HEK293 (cell line): ENCODE data around the gene SLX9.

Experiments used
- GLI2 ChIP-seq: fragments of 450-650 bp; formaldehyde crosslinking; IDR thresholded peaks from 2 replicates; pipeline ENCODE4; 2017; ENCODE audit warnings: missing biosample characterization, missing genetic modification characterization, low read depth, borderline replicate concordance
- KLF8 ChIP-seq: fragments of 450-650 bp; formaldehyde crosslinking; IDR thresholded peaks from 2 replicates; pipeline ENCODE4 v1.5.1; 2016; ENCODE audit warnings: missing biosample characterization, missing genetic modification characterization
- PBX3 ChIP-seq: sonication (generic); formaldehyde crosslinking; IDR thresholded peaks from 2 replicates; pipeline ENCODE4 v1.8.1; 2022; ENCODE audit warnings: mild to moderate bottlenecking, moderate library complexity, missing genetic modification reagents
- SCRT1 ChIP-seq: fragments of 450-650 bp; formaldehyde crosslinking; IDR thresholded peaks from 2 replicates; pipeline ENCODE4 v1.5.1; 2016; ENCODE audit warnings: missing biosample characterization, missing genetic modification characterization, borderline replicate concordance
- ZBTB21 ChIP-seq: fragments of 450-650 bp; formaldehyde crosslinking; IDR thresholded peaks from 2 replicates; pipeline ENCODE4 v1.5.1; 2017; ENCODE audit warnings: missing biosample characterization, missing genetic modification characterization
- ZBTB7A ChIP-seq: fragments of 450-650 bp; formaldehyde crosslinking; IDR thresholded peaks from 2 replicates; pipeline ENCODE4 v1.5.1; 2016; ENCODE audit warnings: low read depth, missing biosample characterization, missing genetic modification characterization
- ZFP69B ChIP-seq: fragments of 450-650 bp; formaldehyde crosslinking; IDR thresholded peaks from 2 replicates; pipeline ENCODE4 v1.5.1; 2016; ENCODE audit warnings: missing biosample characterization, missing genetic modification characterization
- ZNF132 ChIP-seq: fragments of 450-650 bp; formaldehyde crosslinking; IDR thresholded peaks from 2 replicates; pipeline ENCODE4 v1.5.1; 2017; ENCODE audit warnings: missing biosample characterization, missing genetic modification characterization, borderline replicate concordance
- ZNF133 ChIP-seq: fragments of 450-650 bp; formaldehyde crosslinking; IDR thresholded peaks from 2 replicates; pipeline ENCODE4 v1.5.1; 2016; ENCODE audit warnings: missing biosample characterization, missing genetic modification characterization
- ZNF146 ChIP-seq: fragments of 450-650 bp; formaldehyde crosslinking; IDR thresholded peaks from 2 replicates; pipeline ENCODE4 v1.5.1; 2016; ENCODE audit warnings: missing biosample characterization, missing genetic modification characterization
- ZNF174 ChIP-seq: fragments of 450-650 bp; formaldehyde crosslinking; IDR thresholded peaks from 2 replicates; pipeline ENCODE4 v1.5.0; 2017; ENCODE audit warnings: missing biosample characterization, mild to moderate bottlenecking, missing genetic modification characterization
- ZNF19 ChIP-seq: fragments of 450-650 bp; formaldehyde crosslinking; IDR thresholded peaks from 2 replicates; pipeline ENCODE4; 2016; ENCODE audit warnings: missing biosample characterization, missing genetic modification characterization, low read depth
- ZNF2 ChIP-seq: fragments of 450-650 bp; formaldehyde crosslinking; IDR thresholded peaks from 2 replicates; pipeline ENCODE4 v1.5.1; 2016; ENCODE audit warnings: missing biosample characterization, missing genetic modification characterization
- ZNF350 ChIP-seq: fragments of 450-650 bp; formaldehyde crosslinking; IDR thresholded peaks from 2 replicates; pipeline ENCODE4 v1.5.0; 2017; ENCODE audit warnings: missing biosample characterization, mild to moderate bottlenecking, missing genetic modification characterization
- ZNF473 ChIP-seq: fragments of 450-650 bp; formaldehyde crosslinking; IDR thresholded peaks from 2 replicates; pipeline ENCODE4 v1.5.1; 2017; ENCODE audit warnings: missing biosample characterization, missing genetic modification characterization
- ZNF571 ChIP-seq: fragments of 450-650 bp; formaldehyde crosslinking; IDR thresholded peaks from 2 replicates; pipeline ENCODE4 v1.5.0; 2017; ENCODE audit warnings: missing biosample characterization, missing genetic modification characterization
- ZNF596 ChIP-seq: fragments of 450-650 bp; IDR thresholded peaks from 2 replicates; pipeline ENCODE4 v1.5.0; 2018; ENCODE audit warnings: missing biosample characterization, mild to moderate bottlenecking, missing genetic modification characterization, moderate library complexity
- ZNF621 ChIP-seq: fragments of 450-650 bp; formaldehyde crosslinking; IDR thresholded peaks from 2 replicates; pipeline ENCODE4 v1.5.1; 2017; ENCODE audit warnings: missing biosample characterization, missing genetic modification characterization
- ZNF629 ChIP-seq: fragments of 450-650 bp; formaldehyde crosslinking; IDR thresholded peaks from 2 replicates; pipeline ENCODE4 v1.5.1; 2017; ENCODE audit warnings: missing biosample characterization, missing genetic modification characterization
- ZNF701 ChIP-seq: fragments of 450-650 bp; formaldehyde crosslinking; IDR thresholded peaks from 2 replicates; pipeline ENCODE4 v1.5.1; 2016; ENCODE audit warnings: missing biosample characterization, missing genetic modification characterization
- ZNF704 ChIP-seq: fragments of 450-650 bp; formaldehyde crosslinking; IDR thresholded peaks from 2 replicates; pipeline ENCODE4 v1.5.1; 2016; ENCODE audit warnings: missing biosample characterization, missing genetic modification characterization
- ZNF777 ChIP-seq: fragments of 450-650 bp; formaldehyde crosslinking; IDR thresholded peaks from 2 replicates; pipeline ENCODE4 v1.5.1; 2017; ENCODE audit warnings: missing biosample characterization, missing genetic modification characterization, borderline replicate concordance
- ZNF785 ChIP-seq: fragments of 450-650 bp; formaldehyde crosslinking; IDR thresholded peaks from 2 replicates; pipeline ENCODE4 v1.5.1; 2016; ENCODE audit warnings: missing biosample characterization, missing genetic modification characterization
- ZNF791 ChIP-seq: fragments of 450-650 bp; formaldehyde crosslinking; IDR thresholded peaks from 2 replicates; pipeline ENCODE4 v1.5.1; 2016; ENCODE audit warnings: missing biosample characterization, missing genetic modification characterization
- ZNF792 ChIP-seq: fragments of 450-650 bp; formaldehyde crosslinking; IDR thresholded peaks from 2 replicates; pipeline ENCODE4 v1.5.1; 2016; ENCODE audit warnings: missing biosample characterization, missing genetic modification characterization
- ZNF830 ChIP-seq: fragments of 450-650 bp; IDR thresholded peaks from 2 replicates; pipeline ENCODE4 v1.5.0; 2018; ENCODE audit warnings: missing biosample characterization, missing genetic modification characterization, low read depth, mild to moderate bottlenecking, moderate library complexity
- TF ChIP-seq, protein P1 (sequence below): fragments of 450-650 bp; formaldehyde crosslinking; IDR thresholded peaks from 2 replicates; pipeline ENCODE4 v1.5.1; 2016; ENCODE audit warnings: missing biosample characterization, missing genetic modification characterization
- TF ChIP-seq, protein P2 (sequence below): fragments of 450-650 bp; formaldehyde crosslinking; IDR thresholded peaks from 2 replicates; pipeline ENCODE4 v1.5.1; 2016; ENCODE audit warnings: missing biosample characterization, missing genetic modification characterization
- TF ChIP-seq, protein P3 (sequence below): fragments of 450-650 bp; formaldehyde crosslinking; IDR thresholded peaks from 2 replicates; pipeline ENCODE4 v1.5.0; 2017; ENCODE audit warnings: missing biosample characterization, missing genetic modification characterization, borderline replicate concordance
- TF ChIP-seq, protein P4 (sequence below): fragments of 450-650 bp; formaldehyde crosslinking; IDR thresholded peaks from 2 replicates; pipeline ENCODE4 v1.5.1; 2016; ENCODE audit warnings: missing biosample characterization, missing genetic modification characterization

SLX9 gene

GRCh38 chr21:44939532-44940115 lies at the start of gene SLX9 (continued):
- TF ChIP-seq, protein P1, sequence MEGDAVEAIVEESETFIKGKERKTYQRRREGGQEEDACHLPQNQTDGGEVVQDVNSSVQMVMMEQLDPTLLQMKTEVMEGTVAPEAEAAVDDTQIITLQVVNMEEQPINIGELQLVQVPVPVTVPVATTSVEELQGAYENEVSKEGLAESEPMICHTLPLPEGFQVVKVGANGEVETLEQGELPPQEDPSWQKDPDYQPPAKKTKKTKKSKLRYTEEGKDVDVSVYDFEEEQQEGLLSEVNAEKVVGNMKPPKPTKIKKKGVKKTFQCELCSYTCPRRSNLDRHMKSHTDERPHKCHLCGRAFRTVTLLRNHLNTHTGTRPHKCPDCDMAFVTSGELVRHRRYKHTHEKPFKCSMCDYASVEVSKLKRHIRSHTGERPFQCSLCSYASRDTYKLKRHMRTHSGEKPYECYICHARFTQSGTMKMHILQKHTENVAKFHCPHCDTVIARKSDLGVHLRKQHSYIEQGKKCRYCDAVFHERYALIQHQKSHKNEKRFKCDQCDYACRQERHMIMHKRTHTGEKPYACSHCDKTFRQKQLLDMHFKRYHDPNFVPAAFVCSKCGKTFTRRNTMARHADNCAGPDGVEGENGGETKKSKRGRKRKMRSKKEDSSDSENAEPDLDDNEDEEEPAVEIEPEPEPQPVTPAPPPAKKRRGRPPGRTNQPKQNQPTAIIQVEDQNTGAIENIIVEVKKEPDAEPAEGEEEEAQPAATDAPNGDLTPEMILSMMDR, result peak; percentile 59; the same call in 1 of the 2 replicates
- TF ChIP-seq ZNF350 (tag by site-specific recombination), result no peak
- TF ChIP-seq ZNF19, result no peak
- TF ChIP-seq ZNF132, result no peak
- no peak for TF ChIP-seq ZBTB21 (tag by site-specific recombination)
- no peak for TF ChIP-seq ZNF791 (tag by site-specific recombination)
- peak; percentile 92 for TF ChIP-seq ZNF2 (tag by site-specific recombination)
- TF ChIP-seq ZNF792 (tag by site-specific recombination), result no peak
- no peak for TF ChIP-seq ZNF701
- no peak for TF ChIP-seq ZNF704 (tag by site-specific recombination)
- TF ChIP-seq ZBTB7A (tag by site-specific recombination), result peak; percentile 90; the same call in 1 of the 2 replicates
- TF ChIP-seq KLF8 (tag by site-specific recombination), result peak; percentile 98
- TF ChIP-seq ZNF174 (tag by site-specific recombination), result no peak
- TF ChIP-seq, protein P2, sequence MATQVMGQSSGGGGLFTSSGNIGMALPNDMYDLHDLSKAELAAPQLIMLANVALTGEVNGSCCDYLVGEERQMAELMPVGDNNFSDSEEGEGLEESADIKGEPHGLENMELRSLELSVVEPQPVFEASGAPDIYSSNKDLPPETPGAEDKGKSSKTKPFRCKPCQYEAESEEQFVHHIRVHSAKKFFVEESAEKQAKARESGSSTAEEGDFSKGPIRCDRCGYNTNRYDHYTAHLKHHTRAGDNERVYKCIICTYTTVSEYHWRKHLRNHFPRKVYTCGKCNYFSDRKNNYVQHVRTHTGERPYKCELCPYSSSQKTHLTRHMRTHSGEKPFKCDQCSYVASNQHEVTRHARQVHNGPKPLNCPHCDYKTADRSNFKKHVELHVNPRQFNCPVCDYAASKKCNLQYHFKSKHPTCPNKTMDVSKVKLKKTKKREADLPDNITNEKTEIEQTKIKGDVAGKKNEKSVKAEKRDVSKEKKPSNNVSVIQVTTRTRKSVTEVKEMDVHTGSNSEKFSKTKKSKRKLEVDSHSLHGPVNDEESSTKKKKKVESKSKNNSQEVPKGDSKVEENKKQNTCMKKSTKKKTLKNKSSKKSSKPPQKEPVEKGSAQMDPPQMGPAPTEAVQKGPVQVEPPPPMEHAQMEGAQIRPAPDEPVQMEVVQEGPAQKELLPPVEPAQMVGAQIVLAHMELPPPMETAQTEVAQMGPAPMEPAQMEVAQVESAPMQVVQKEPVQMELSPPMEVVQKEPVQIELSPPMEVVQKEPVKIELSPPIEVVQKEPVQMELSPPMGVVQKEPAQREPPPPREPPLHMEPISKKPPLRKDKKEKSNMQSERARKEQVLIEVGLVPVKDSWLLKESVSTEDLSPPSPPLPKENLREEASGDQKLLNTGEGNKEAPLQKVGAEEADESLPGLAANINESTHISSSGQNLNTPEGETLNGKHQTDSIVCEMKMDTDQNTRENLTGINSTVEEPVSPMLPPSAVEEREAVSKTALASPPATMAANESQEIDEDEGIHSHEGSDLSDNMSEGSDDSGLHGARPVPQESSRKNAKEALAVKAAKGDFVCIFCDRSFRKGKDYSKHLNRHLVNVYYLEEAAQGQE (tag by site-specific recombination), result peak; percentile 60
- peak; percentile 87 for TF ChIP-seq ZFP69B (tag by site-specific recombination)
- peak; percentile 69 for TF ChIP-seq PBX3 (CRISPR knock-in tag)
- peak; percentile 80 for TF ChIP-seq ZNF629 (tag by site-specific recombination)
- TF ChIP-seq ZNF146, result peak; percentile 55; the same call in 1 of the 2 replicates
- no peak for TF ChIP-seq SCRT1 (tag by site-specific recombination)
- TF ChIP-seq ZNF621, result no peak
- TF ChIP-seq ZNF571 (tag by site-specific recombination), result no peak
- TF ChIP-seq ZNF785 (tag by site-specific recombination), result peak; percentile 48
- TF ChIP-seq, protein P3, sequence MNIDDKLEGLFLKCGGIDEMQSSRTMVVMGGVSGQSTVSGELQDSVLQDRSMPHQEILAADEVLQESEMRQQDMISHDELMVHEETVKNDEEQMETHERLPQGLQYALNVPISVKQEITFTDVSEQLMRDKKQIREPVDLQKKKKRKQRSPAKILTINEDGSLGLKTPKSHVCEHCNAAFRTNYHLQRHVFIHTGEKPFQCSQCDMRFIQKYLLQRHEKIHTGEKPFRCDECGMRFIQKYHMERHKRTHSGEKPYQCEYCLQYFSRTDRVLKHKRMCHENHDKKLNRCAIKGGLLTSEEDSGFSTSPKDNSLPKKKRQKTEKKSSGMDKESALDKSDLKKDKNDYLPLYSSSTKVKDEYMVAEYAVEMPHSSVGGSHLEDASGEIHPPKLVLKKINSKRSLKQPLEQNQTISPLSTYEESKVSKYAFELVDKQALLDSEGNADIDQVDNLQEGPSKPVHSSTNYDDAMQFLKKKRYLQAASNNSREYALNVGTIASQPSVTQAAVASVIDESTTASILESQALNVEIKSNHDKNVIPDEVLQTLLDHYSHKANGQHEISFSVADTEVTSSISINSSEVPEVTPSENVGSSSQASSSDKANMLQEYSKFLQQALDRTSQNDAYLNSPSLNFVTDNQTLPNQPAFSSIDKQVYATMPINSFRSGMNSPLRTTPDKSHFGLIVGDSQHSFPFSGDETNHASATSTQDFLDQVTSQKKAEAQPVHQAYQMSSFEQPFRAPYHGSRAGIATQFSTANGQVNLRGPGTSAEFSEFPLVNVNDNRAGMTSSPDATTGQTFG (tag by site-specific recombination), result no peak
- TF ChIP-seq ZNF830 (tag by site-specific recombination), result no peak
- TF ChIP-seq ZNF777 (tag by site-specific recombination), result no peak
- no peak for TF ChIP-seq ZNF133 (tag by site-specific recombination)
- no peak for TF ChIP-seq GLI2
- peak; percentile 53; the same call in 1 of the 2 replicates for TF ChIP-seq ZNF596
- TF ChIP-seq, protein P4, sequence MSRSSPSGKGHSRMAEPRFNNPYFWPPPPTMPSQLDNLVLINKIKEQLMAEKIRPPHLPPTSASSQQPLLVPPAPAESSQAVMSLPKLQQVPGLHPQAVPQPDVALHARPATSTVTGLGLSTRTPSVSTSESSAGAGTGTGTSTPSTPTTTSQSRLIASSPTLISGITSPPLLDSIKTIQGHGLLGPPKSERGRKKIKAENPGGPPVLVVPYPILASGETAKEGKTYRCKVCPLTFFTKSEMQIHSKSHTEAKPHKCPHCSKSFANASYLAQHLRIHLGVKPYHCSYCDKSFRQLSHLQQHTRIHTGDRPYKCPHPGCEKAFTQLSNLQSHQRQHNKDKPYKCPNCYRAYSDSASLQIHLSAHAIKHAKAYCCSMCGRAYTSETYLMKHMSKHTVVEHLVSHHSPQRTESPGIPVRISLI, result no peak
- TF ChIP-seq ZNF473 (tag by site-specific recombination), result no peak
